K562 (cell line): ENCODE results near the gene SLC38A11. TPM values are rescaled to one million over a fixed set of nuclear protein-coding genes. Genes with fewer than 3 reads are reported as not detected.

Experiments
- ATAC-seq: fragments of 200-7000 bp; cut with Tn5 transposase; 3 replicates; pipeline ENCODE4 v1.9.1; 2020; ENCODE audit warnings: moderate library complexity
- BruUV-seq: library from RNA; stranded (reverse); fragments of 400-500 nt; replicated peaks from 2 replicates; lab custom pipeline; 2021; lab: Mats Ljungman, UMichigan
- CTCF ChIA-PET: fragments of 300-600 bp; formaldehyde crosslinking; extraction: SDS; loops from one replicate; lab custom pipeline; 2021; ENCODE audit warnings: low intra/inter-chr PET ratio; lab: Yijun Ruan, JAX
- POLR2A ChIA-PET: fragments of 300-600, 350-650 bp; sonication (Branson Sonifier 250); formaldehyde crosslinking; extraction: SDS; loops from one replicate; lab custom pipeline; 2021; ENCODE audit warnings: antibody characterized with exemption, inconsistent platforms; lab: Yijun Ruan, JAX
- DNase-seq, 4 experiments: peaks; one replicate each; pipeline versions ENCODE4 v3.0.0 to v3.0.0-alpha.2; 2011 to 2018; ENCODE audit warnings: low spot score in 3 of 4, mixed read lengths in 3 of 4; ENCODE audit errors: extremely low read depth in 1 of 4
- FAIRE-seq: peaks from 2 replicates; lab custom pipeline; 2011; peaks lifted over from hg19 to GRCh38; lab: Jason Lieb, UNC
- H2AFZ ChIP-seq: 2 replicates; pipeline ENCODE4 v1.6.0; 2011; ENCODE audit warnings: low read depth, low read length, control low read depth, inconsistent platforms
- H3K27ac ChIP-seq: fragments of 200-600 bp; 3 replicates; pipeline ENCODE4 v1.8.0; 2011; ENCODE audit warnings: low read depth, mild to moderate bottlenecking, control low read depth, inconsistent platforms, low read length, moderate library complexity, mixed read lengths; ENCODE audit errors: extremely low read depth
- H3K27me3 ChIP-seq, 2 experiments: fragments of 300-600 bp in 1 of 2; 2 replicates in 1 of 2; 3 replicates in 1 of 2; pipeline versions ENCODE4 v1.6.0 to v1.8.0; 2011; ENCODE audit warnings: inconsistent platforms in 2 of 2, low read length in 2 of 2, mild to moderate bottlenecking in 1 of 2, mixed read lengths in 1 of 2, moderate library complexity in 1 of 2; ENCODE audit not compliant: control insufficient read depth in 2 of 2, insufficient read depth in 2 of 2
- H3K36me3 ChIP-seq: fragments of 300-600 bp; 3 replicates; pipeline ENCODE4 v1.8.0; 2011; ENCODE audit warnings: mild to moderate bottlenecking, low read length, inconsistent platforms; ENCODE audit not compliant: control insufficient read depth, insufficient read depth
- H3K4me1 ChIP-seq, 2 experiments: fragments of 200-600 bp in 1 of 2; replicated peaks in 1 of 2; 2 replicates in 1 of 2; 3 replicates in 1 of 2; pipeline versions ENCODE4 v1.5.1 to v1.8.0; 2011; ENCODE audit warnings: inconsistent platforms in 2 of 2, low read length in 2 of 2, mild to moderate bottlenecking in 1 of 2, mixed read lengths in 1 of 2, moderate library complexity in 1 of 2; ENCODE audit not compliant: control insufficient read depth in 2 of 2, insufficient read depth in 2 of 2
- H3K4me2 ChIP-seq: 2 replicates; pipeline ENCODE4 v1.6.1; 2011; ENCODE audit warnings: low read length, control low read depth, inconsistent platforms, mixed read lengths; ENCODE audit not compliant: insufficient read depth
- H3K4me3 ChIP-seq: fragments of 200-600 bp; sonication (generic), shearing (Covaris generic); 2 replicates; pipeline ENCODE4 v1.5.1; 2016; ENCODE audit warnings: control low read depth, inconsistent platforms
- H3K79me2 ChIP-seq: fragments of 200-600 bp; 3 replicates; pipeline ENCODE4 v1.8.0; 2011; ENCODE audit warnings: low read length, inconsistent platforms; ENCODE audit not compliant: control insufficient read depth, insufficient read depth
- H3K9ac ChIP-seq, 2 experiments: 2 replicates each; pipeline versions ENCODE4 v1.6.0 to v1.6.1; 2011; ENCODE audit warnings: low read depth in 2 of 2, low read length in 2 of 2, control low read depth in 1 of 2, inconsistent platforms in 1 of 2, mild to moderate bottlenecking in 1 of 2, mixed read lengths in 1 of 2; ENCODE audit not compliant: insufficient read depth in 1 of 2
- H3K9me1 ChIP-seq: one replicate; pipeline ENCODE4 v1.6.0; 2011; ENCODE audit warnings: inconsistent platforms, mild to moderate bottlenecking, low read length, moderate library complexity; ENCODE audit not compliant: control insufficient read depth, insufficient read depth
- H3K9me3 ChIP-seq: replicated peaks from 2 replicates; pipeline ENCODE4 v1.5.1; 2011; ENCODE audit warnings: low read depth, low read length, inconsistent platforms; ENCODE audit not compliant: control insufficient read depth, insufficient read depth
- H4K20me1 ChIP-seq: replicated peaks from 2 replicates; pipeline ENCODE4 v1.6.1; 2011; ENCODE audit warnings: low read length, inconsistent platforms, mixed read lengths; ENCODE audit not compliant: control insufficient read depth, insufficient read depth
- BCOR ChIP-seq: fragments of 450-650 bp; IDR thresholded peaks from 2 replicates; pipeline ENCODE4 v1.6.1; 2016
- DIDO1 ChIP-seq: fragments of 450-650 bp; IDR thresholded peaks from 2 replicates; pipeline ENCODE4 v1.6.1; 2016; ENCODE audit warnings: low read depth, missing biosample characterization, missing genetic modification characterization
- NFXL1 ChIP-seq: fragments of 450-650 bp; formaldehyde crosslinking; IDR thresholded peaks from 2 replicates; pipeline ENCODE4 v1.4.0; 2021; ENCODE audit warnings: mild to moderate bottlenecking
- SMARCC2 ChIP-seq: fragments of 450-650 bp; IDR thresholded peaks from 2 replicates; pipeline ENCODE4 v1.6.1; 2017; ENCODE audit warnings: antibody characterized with exemption, moderate library complexity, mild to moderate bottlenecking, low read depth
- ZNF274 ChIP-seq: IDR thresholded peaks from 2 replicates; pipeline ENCODE4 v1.6.1; 2011; ENCODE audit warnings: low read depth, mild to moderate bottlenecking, low read length, moderate library complexity, borderline replicate concordance
- ZNF551 ChIP-seq: fragments of 250-450 bp; sonication (Bioruptor Pico); IDR thresholded peaks from 2 replicates; pipeline ENCODE4 v1.5.0; 2021; ENCODE audit warnings: mild to moderate bottlenecking, moderate library complexity
- ZNF699 ChIP-seq: fragments of 250-450 bp; sonication (Bioruptor Pico); IDR thresholded peaks from 2 replicates; pipeline ENCODE4 v1.8.0; 2021; ENCODE audit warnings: mild to moderate bottlenecking, moderate library complexity; ENCODE audit not compliant: insufficient replicate concordance
- WGBS: fragments of 100-300 bp; shearing (Covaris generic); methylation state at CpG from one replicate; pipeline ENCODE4 v1.1.6; 2016; ENCODE audit warnings: low coverage, mixed read lengths; ENCODE audit not compliant: insufficient coverage; ENCODE audit errors: missing lambda C conversion rate; 5-methylcytosine and 5-hydroxymethylcytosine counted together
- in situ Hi-C: fragments of 300-500 bp; cut with MboI; formaldehyde crosslinking; loops from 4 replicates; pipeline ENCODE4 v1.15.0; 2018; ENCODE audit warnings: inconsistent platforms, mixed read lengths
- intact Hi-C: fragments of 100-400 bp; cut with micrococcal nuclease; formaldehyde crosslinking; loops from 2 replicates; pipeline ENCODE4 v1.14.2; 2022
- polyA plus RNA-seq, 8 experiments: library from polyadenylated mRNA; depleted of rRNA in 4 of 8; stranded (reverse) in 5 of 8; unstranded in 3 of 8; fragments of >200 nt; fragmentation: Nextera tagmentation in 2 of 8; fragmentation: Illumina TruSeq in 1 of 8; extraction: Ambion mirVana in 2 of 8; extraction: Trizol in 1 of 8; gene quantifications; 2 replicates each; pipeline versions ENCODE4 v1.2.1 to v1.2.3, GENCODE V29; 2011 to 2014; ENCODE audit warnings: inconsistent platforms in 1 of 8, missing spikeins in 1 of 8
- total RNA-seq, 7 experiments: library from RNA; depleted of rRNA in 6 of 7; stranded (reverse); fragments of >200 nt in 6 of 7; fragmentation: Illumina TruSeq in 2 of 7; extraction: Trizol in 2 of 7; gene quantifications; 2 replicates each; pipeline versions ENCODE4 v1.2.1 to v1.2.3, GENCODE V29; 2011 to 2021; ENCODE audit warnings: low replicate concordance in 1 of 7
- TF ChIP-seq, protein P1 (sequence below): fragments of 450-650 bp; formaldehyde crosslinking; IDR thresholded peaks from 2 replicates; pipeline ENCODE4 v1.4.0; 2022; ENCODE audit warnings: mild to moderate bottlenecking, moderate library complexity

The SLC38A11 gene
- total and polyA plus RNA-seq, 9 of the 15 experiments (the other 6 are each of a cell fraction or from before 2014, with no cell fraction given), result not detected

DNA sequence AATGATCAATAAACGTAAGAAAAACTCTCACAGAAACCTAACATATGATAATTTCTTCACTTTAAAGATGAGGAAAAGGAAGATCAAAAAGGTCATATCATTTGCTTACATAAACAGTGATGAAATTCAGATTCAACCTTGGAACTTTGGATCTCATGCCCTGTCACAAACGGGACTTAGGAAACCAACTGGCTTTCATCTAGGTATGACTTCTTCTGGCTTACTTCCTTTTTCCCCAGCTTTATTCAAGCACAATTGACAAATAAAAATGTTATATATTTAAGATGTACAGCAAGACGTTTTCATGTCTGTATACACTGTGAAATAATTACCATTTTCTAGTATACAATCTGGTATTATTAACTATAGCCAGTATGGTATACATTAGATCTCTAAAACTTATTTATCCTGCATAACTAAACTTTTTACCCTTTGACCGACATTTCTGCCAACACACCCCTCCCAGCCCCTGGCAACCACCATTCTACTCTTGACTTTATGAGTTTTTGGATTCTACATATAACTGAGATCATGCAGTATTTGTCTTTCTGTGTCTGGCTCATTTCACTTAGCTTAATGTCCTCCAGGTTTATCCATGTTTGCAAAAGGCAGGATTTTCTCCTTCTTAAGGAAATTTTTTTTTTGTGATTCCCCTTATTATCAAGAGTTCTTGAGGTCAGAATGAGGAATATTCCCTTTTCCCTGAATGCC is 67.7 kb downstream of the SLC38A11 start:
- Histone ChIP-seq H3K4me2 (no peak overlapping the region), H2AFZ (no peak overlapping the region), H3K27me3 (no peaks in the 10 kb centered on the region), H4K20me1 (no peaks in the 10 kb centered on the region), H3K4me3 (no peak overlapping the region), H3K79me2 (no peaks in the 10 kb centered on the region), H3K4me1 (no peaks in the 10 kb centered on the region), H3K27ac (no peak overlapping the region), H3K36me3 (no peaks in the 10 kb centered on the region), H3K9me1 (no peaks in the 10 kb centered on the region), H3K9me3 (no peaks in the 10 kb centered on the region), H3K9ac (no peak overlapping the region)
- FAIRE-seq (no peak), ATAC-seq (no peak), DNase-seq (no peak)
- no TSS peak for BruUV-seq
- WGBS, result 2% methylated on average over 4 of the region's 4 CpGs
- CTCF ChIA-PET, result no interaction called here
- in situ Hi-C loops, result no loop called here
- TF ChIP-seq NFXL1 (CRISPR knock-in tag), result no peak
- TF ChIP-seq DIDO1 (tag), result no peak
- TF ChIP-seq ZNF699 (CRISPR knock-in tag), result no peak
- no peak for TF ChIP-seq BCOR
- TF ChIP-seq ZNF274, result no peak
- TF ChIP-seq, protein P1, sequence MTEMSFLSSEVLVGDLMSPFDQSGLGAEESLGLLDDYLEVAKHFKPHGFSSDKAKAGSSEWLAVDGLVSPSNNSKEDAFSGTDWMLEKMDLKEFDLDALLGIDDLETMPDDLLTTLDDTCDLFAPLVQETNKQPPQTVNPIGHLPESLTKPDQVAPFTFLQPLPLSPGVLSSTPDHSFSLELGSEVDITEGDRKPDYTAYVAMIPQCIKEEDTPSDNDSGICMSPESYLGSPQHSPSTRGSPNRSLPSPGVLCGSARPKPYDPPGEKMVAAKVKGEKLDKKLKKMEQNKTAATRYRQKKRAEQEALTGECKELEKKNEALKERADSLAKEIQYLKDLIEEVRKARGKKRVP (CRISPR knock-in tag), result no peak
- no peak for TF ChIP-seq ZNF551 (CRISPR knock-in tag)
- TF ChIP-seq SMARCC2, result no peak
- POLR2A ChIA-PET, result no interaction called here
- intact Hi-C loops, result no loop called here
